Measurements from ENCODE around the gene SLC38A5.
A peak's percentile ranks its signal among the peaks of the same experiment; 100 is the strongest.

DNA sequence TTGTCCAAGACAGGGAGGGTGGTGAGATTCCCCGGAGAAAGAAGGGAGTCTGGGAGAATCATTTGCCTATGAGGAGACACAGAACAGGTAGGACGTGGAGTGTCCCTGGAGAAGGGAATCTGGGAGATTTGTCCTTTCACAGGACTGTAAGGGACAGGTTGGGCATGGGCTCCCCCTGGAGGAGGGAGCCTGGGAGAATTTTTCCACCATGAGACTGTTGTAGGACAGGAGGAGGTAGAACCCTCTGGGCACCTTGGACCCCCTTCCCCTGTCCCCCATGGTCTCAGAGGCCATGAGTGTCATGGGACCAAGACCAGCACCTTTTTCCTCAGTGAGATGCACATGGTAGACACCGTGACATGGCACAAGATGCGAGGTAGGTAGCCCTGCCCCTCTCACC is 41.5 kb upstream of the SLC38A5 start:
- peak in 1 of 2 donors; percentile 42 for TF ChIP-seq CTCF (IDR thresholded peaks at IDR 0.05; ENCODE audit: extremely low read depth in 1 of 2, insufficient read depth in 1 of 2, low read depth in 1 of 2, low read length in 2 of 2)
- no peak for TF ChIP-seq MYC (IDR thresholded peaks at IDR 0.05; ENCODE audit: low read depth, low read length)
